GM12801 (cell line): ENCODE data around the gene NTS.

Source experiments
- TF ChIP-seq, protein P1 (sequence below): IDR thresholded peaks from one replicate; pipeline ENCODE4 v1.5.1; 2011; ENCODE audit warnings: control low read depth; ENCODE audit not compliant: insufficient read length; ENCODE audit errors: extremely low read depth

The NTS gene

GRCh38 chr12:85866986-85867776 is 6.9 kb upstream of the NTS start:
- TF ChIP-seq, protein P1, sequence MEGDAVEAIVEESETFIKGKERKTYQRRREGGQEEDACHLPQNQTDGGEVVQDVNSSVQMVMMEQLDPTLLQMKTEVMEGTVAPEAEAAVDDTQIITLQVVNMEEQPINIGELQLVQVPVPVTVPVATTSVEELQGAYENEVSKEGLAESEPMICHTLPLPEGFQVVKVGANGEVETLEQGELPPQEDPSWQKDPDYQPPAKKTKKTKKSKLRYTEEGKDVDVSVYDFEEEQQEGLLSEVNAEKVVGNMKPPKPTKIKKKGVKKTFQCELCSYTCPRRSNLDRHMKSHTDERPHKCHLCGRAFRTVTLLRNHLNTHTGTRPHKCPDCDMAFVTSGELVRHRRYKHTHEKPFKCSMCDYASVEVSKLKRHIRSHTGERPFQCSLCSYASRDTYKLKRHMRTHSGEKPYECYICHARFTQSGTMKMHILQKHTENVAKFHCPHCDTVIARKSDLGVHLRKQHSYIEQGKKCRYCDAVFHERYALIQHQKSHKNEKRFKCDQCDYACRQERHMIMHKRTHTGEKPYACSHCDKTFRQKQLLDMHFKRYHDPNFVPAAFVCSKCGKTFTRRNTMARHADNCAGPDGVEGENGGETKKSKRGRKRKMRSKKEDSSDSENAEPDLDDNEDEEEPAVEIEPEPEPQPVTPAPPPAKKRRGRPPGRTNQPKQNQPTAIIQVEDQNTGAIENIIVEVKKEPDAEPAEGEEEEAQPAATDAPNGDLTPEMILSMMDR: no peak

DNA sequence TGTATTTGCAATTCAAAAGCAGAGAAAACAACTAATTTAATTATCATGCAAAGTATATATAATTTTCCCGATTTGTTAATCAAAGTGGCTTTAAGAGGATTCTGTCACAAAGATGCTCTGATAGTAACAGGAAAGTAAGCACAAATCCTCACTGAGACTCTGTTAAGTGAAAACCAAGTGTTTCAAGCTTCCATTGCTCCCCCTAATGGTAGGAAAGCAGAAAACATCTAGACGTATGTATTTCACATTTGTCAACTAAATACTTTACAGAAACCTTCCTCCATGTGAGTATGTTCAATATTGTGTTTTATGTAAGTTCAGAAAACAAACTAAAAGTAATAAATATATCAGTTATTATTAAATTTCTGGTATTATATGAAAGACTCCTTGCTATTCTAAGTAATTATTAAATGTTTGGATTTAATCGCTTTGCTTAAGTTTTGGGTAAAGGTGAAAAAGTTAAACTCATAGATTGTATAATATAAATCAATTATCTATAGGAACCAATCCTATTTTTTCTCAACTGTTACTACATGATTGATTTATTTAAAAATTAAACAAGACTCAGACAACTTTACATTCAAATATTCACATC is 1.5 kb upstream of the NTS start:
- TF ChIP-seq, protein P1: no peak

GRCh38 chr12:85877459-85877858 is 3.4 kb downstream of the NTS start:
- TF ChIP-seq, protein P1: no peak

DNA sequence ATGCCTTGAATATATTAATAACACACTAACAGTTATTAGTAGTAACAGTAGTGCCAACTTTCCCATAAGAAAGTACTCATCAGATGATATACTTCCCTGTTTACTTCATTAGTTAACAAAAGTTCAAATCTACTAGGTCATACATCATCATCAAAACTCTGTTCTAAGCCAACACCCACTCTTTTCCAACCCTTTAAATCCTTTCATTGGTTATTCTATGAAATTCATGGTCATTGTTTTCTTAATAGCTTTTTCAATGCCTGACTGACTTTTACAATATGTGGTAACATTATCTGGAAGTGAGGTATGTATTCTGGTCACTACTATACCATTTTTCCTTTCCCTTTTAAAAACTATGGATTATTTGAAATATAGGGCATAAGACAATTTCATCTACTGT is 9.7 kb downstream of the NTS start:
- TF ChIP-seq, protein P1: no peak

DNA sequence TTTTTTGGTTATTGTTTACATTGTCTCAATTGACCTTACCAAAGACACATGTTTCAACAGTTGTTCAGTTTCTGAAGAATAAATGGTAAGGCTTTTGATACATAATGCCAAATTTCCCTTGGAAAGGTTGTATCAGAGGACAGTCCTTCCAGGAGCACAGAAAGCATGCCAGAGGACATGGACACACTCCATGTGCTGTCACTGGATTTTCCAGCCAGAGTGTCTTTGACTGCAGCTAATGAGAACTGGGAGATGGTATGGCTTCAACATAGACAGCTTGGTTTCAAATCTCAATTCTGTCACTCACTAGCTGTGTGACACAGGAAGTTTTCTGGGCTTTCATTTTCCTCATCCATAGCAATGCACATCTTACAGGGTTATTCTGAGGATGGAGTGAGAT is 20.6 kb downstream of the NTS start:
- TF ChIP-seq, protein P1: no peak

DNA sequence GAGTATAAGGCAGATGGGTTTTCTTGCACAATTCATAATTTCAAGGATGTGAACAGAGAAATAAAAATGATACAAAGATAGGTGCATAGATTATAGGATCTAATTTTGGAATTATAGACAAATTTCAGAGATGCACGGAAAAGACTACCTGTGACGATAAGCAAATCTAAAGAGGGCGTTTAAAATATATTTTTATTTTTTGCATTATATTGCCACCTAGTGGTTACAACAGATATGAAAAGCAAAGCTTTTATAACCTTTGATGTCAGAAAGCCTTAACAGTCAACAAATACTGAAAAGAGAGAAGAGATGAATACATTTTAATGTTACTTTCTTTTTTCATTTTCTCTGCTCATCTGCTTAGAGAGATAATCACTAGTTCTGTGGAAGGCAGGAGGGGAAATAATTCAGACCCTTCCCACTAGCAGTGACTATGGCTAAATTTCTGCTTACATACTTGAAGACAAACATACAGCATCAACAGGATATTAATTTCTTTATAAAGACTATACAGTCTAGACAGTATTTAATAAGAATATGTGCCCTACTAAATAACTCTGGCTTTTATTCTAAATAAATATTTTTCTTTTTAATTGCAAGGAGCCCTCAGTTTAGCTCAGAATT is 46.3 kb downstream of the NTS start:
- TF ChIP-seq, protein P1: no peak

- TF ChIP-seq, protein P1: no peak
Observed at GRCh38 chr12:85923767-85924331, 49.8 kb downstream of the NTS start.
